Thyroid gland (tissue), 4 donors: ENCODE results near the gene AFF2. TPM values are rescaled to one million over a fixed set of nuclear protein-coding genes. Genes with fewer than 3 reads are reported as not detected.

ENCODE experiments used
- DNase-seq, 2 donors: peaks; one replicate each; pipeline ENCODE4 v3.0.0-alpha.2; 2019
- H3K27ac ChIP-seq, 3 donors: fragments of 200-600 bp; sonication (generic); 1 replicate in 2 of 3; 2 replicates in 1 of 3; pipeline ENCODE4 v1.5.1; 2016 to 2019; ENCODE audit warnings: mild to moderate bottlenecking in 1 of 3, moderate library complexity in 1 of 3
- H3K27me3 ChIP-seq: fragments of 200-600 bp; sonication (generic); one replicate; pipeline ENCODE4 v1.5.1; 2019
- H3K36me3 ChIP-seq, 2 donors: fragments of 200-600 bp; sonication (generic); one replicate each; pipeline ENCODE4 v1.5.1; 2016 to 2019
- H3K4me1 ChIP-seq, 2 donors: fragments of 200-600 bp; sonication (generic); one replicate each; pipeline ENCODE4 v1.5.1; 2017 to 2019
- H3K4me3 ChIP-seq, 3 donors: fragments of 200-600 bp; sonication (generic); replicated peaks in 1 of 3; 1 replicate in 2 of 3; 2 replicates in 1 of 3; pipeline ENCODE4 v1.5.1; 2016; ENCODE audit warnings: mild to moderate bottlenecking in 1 of 3
- H3K9me3 ChIP-seq: fragments of 200-600 bp; sonication (generic); one replicate; pipeline ENCODE4 v1.5.1; 2017
- CTCF ChIP-seq, 6 experiments: fragments of 200-600 bp in 3 of 6; fragments of 450-650 bp in 3 of 6; sonication (generic) in 3 of 6; IDR thresholded peaks; one replicate each; pipeline ENCODE4 v1.5.1; 2016 to 2019; ENCODE audit warnings: antibody characterized with exemption in 6 of 6, mild to moderate bottlenecking in 2 of 6, inconsistent platforms in 1 of 6, moderate library complexity in 1 of 6
- POLR2A ChIP-seq, 2 donors: fragments of 450-650 bp; IDR thresholded peaks; one replicate each; pipeline ENCODE4 v1.6.1; 2017; ENCODE audit warnings: antibody characterized with exemption in 2 of 2, mild to moderate bottlenecking in 2 of 2, moderate library complexity in 1 of 2
- WGBS, 2 donors: methylation state at CpG; one replicate each; pipeline ENCODE4 v1.1.5; 2017; 5-methylcytosine and 5-hydroxymethylcytosine counted together
- intact Hi-C: fragments of 100-400 bp; cut with DNase I; formaldehyde crosslinking; loops from one replicate; pipeline ENCODE4 v1.15.1; 2023
- small RNA-seq: library from RNA; depleted of rRNA; stranded (forward); fragments of <200 nt; gene quantifications from one replicate; pipeline ENCODE3, GENCODE V24; 2016
- total RNA-seq, 4 donors: library from RNA; depleted of rRNA; stranded (reverse); fragments of >200 nt; gene quantifications; one replicate each; pipeline ENCODE4 v1.2.3, GENCODE V29; 2016

The AFF2 gene
- total RNA-seq, 4 donors from 2014 or later = 3.7 to 6.5 (median 4.4) TPM

- no peak for DNase-seq
- Histone ChIP-seq H3K4me1 (peaks cover 5 to 12% of the 10 kb centered on the region in 2 donors), H3K27me3 (no peaks in the 10 kb centered on the region), H3K4me3 (no peak overlapping the region), H3K36me3 (no peaks in the 10 kb centered on the region), H3K27ac (no peak overlapping the region), H3K9me3 (no peaks in the 10 kb centered on the region)
- TF ChIP-seq CTCF (IDR thresholded peaks at IDR 0.05) = no peak
- TF ChIP-seq POLR2A (IDR thresholded peaks at IDR 0.05) = no peak
- WGBS, 2 donors = 92 to 93% methylated on average over 3 of the region's 3 CpGs
- intact Hi-C loops = no loop called here
These were observed 543.0 kb downstream of the AFF2 start for GRCh38 chrX:149043401-149043800.

GRCh38 chrX:149044471-149044870, 544.1 kb downstream of the AFF2 start:
- intact Hi-C loops = no loop called here
- H3K27ac ChIP-seq = no peak overlapping the region
- H3K36me3 ChIP-seq = no peaks in the 10 kb centered on the region
- TF ChIP-seq POLR2A (IDR thresholded peaks at IDR 0.05) (no peak), CTCF (IDR thresholded peaks at IDR 0.05) (no peak)
- peaks cover 5 to 12% of the 10 kb centered on the region in 2 donors for H3K4me1 ChIP-seq
- DNase-seq = no peak
- no peaks in the 10 kb centered on the region for H3K9me3 ChIP-seq
- 75 to 90% methylated on average over 2 of the region's 2 CpGs for WGBS, 2 donors
- H3K4me3 ChIP-seq = no peak overlapping the region
- H3K27me3 ChIP-seq = no peaks in the 10 kb centered on the region

GRCh38 chrX:149045645-149046210, 545.3 kb downstream of the AFF2 start:
- DNase-seq = no peak
- 84 to 90% methylated on average over 1 of the region's 1 CpG for WGBS, 2 donors
- no peak overlapping the region for H3K27ac ChIP-seq
- H3K27me3 ChIP-seq = no peaks in the 10 kb centered on the region
- H3K4me3 ChIP-seq = no peak overlapping the region
- TF ChIP-seq CTCF (IDR thresholded peaks at IDR 0.05) = no peak
- TF ChIP-seq POLR2A (IDR thresholded peaks at IDR 0.05) = no peak
- intact Hi-C loops = no loop called here
- H3K9me3 ChIP-seq = no peaks in the 10 kb centered on the region
- H3K36me3 ChIP-seq = no peaks in the 10 kb centered on the region
- H3K4me1 ChIP-seq = peaks cover 5 to 11% of the 10 kb centered on the region in 2 donors

Small RNAs within 50 kb of the gene (small RNA-seq; reads per million reads assigned to genes)
- not detected for gene RN7SKP267
